ENCODE data around the gene RASGRP3. TPM values are rescaled to one million over a fixed set of nuclear protein-coding genes. Genes with fewer than 3 reads are reported as not detected.
"Not testable (repeated sequence)": the region's sequence is repeated elsewhere in the genome, so short reads cannot be mapped to it uniquely, and the experiment has no call there.

The RASGRP3 gene, protein sequence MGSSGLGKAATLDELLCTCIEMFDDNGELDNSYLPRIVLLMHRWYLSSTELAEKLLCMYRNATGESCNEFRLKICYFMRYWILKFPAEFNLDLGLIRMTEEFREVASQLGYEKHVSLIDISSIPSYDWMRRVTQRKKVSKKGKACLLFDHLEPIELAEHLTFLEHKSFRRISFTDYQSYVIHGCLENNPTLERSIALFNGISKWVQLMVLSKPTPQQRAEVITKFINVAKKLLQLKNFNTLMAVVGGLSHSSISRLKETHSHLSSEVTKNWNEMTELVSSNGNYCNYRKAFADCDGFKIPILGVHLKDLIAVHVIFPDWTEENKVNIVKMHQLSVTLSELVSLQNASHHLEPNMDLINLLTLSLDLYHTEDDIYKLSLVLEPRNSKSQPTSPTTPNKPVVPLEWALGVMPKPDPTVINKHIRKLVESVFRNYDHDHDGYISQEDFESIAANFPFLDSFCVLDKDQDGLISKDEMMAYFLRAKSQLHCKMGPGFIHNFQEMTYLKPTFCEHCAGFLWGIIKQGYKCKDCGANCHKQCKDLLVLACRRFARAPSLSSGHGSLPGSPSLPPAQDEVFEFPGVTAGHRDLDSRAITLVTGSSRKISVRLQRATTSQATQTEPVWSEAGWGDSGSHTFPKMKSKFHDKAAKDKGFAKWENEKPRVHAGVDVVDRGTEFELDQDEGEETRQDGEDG
- total RNA-seq, result 5.2 and 7.1 TPM in 2 replicates

DNA sequence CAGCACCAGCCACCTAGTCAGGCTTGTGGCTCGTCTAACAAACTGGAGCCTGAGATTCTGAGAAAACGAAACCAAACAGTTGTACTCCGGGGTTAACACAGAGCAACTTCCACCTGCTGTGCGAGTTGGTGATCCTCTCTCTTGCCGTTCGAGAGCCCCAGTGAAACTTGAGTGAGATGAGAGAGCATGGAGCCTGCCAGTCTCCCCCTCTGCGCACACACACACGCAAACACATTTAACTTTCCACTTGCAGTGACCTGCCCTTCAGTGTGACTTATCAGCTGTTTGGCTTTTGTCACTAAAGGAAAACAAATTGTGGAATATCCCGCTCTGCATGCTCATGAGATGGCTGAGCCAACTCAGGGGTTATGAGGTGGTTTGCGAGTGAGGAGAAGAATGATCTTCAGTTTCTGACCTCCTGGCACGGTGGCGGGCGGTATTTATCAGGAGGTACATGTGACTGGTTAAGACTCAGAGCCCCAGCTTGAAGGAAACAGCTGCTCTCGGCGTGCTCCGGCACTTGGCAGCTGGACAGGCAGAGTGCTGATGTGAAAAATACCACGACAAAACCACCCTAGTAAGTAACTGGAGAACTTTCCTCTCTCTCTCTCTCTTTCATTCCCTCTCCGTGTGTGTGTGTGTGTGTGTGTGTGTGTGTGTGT is at the start of gene RASGRP3:
Gene RASGRP3 (plus strand): TSS at position 519 of the 662 bp plus-strand sequence. CDS start 38,488 bp downstream, outside the sequence.
- intact Hi-C loops (cut with micrococcal nuclease), result loop anchor here (1.0 to 10.0 kb wide), 7 partner anchors 21 to 1284 kb away; partner anchors contain the start of genes FAM98A and TTC27

DNA sequence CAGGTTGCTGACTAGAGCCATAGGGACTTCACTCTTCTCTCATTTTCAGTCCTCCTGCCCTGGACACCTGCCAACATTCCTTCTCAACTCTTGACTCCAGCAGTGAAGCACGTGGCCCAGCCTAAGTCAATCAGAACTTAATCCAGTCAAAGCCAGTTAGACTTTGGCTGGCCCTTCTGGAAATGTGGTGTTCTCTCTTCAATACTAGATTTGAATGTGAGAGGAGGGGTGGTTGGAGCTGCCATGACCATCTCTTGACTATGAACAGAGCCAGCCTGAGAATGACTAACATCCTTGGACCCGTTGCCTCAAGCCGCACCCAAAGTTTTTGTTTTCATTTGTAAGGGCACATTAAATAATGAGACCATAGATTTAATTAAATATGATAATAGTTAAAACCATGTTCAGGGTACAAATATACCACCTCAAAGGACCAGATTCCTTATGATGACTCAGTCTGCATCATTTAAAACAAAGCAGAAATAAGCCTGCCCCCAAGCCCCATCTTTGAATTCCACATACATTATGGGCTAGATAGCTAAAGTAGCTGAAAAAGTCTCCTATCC is 49.7 kb upstream of the RASGRP3 start:
- intact Hi-C loops (cut with micrococcal nuclease), result no loop called here

- intact Hi-C loops (cut with micrococcal nuclease), result no loop called here
These were observed 46.4 kb upstream of the RASGRP3 start for GRCh38 chr2:33430077-33430476.

DNA sequence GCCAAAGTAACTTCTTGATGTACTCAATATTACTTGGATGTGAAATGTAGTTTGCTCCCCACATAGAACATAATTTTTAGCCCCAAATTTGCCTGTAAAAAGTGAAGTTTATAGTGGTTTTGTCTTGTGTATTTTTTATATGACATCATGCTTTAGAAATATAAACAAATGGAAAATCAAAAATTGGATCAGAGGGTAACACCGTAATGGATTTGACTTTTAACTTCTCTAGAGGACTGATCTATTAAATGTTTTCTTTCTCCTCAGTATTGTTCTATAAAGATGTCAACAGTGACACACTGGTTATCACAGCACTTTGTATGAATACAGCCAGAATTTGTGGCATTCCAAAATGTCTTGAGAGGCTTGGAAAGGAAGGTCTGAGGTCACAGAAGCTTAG is 45.6 kb upstream of the RASGRP3 start:
- intact Hi-C loops (cut with micrococcal nuclease), result no loop called here

GRCh38 chr2:33432871-33433270 is 43.6 kb upstream of the RASGRP3 start:
- intact Hi-C loops (cut with micrococcal nuclease), result no loop called here

GRCh38 chr2:33433279-33434235 is 42.9 kb upstream of the RASGRP3 start:
- intact Hi-C loops (cut with micrococcal nuclease), result no loop called here

GRCh38 chr2:33435518-33435917 is 40.9 kb upstream of the RASGRP3 start:
- intact Hi-C loops (cut with micrococcal nuclease), result no loop called here

DNA sequence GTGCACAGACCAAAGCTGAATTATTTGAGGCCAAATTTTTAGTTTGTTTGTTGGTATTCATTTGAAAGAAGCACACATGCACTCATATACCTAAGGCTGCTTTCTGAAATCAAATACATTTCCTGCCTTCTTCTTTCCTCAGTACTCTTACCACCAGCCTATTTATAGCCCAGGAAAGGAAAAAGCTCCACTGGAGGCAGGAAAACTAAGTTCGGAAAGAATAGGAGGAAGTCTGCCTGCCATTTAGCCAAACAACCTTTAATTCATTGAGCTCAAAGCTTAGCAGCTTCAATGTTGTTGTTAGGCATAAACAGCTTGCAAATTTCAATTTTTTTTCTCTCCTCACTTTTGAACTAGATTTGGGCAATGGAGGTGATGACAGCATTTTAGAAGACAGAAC is 40.4 kb upstream of the RASGRP3 start:
- intact Hi-C loops (cut with micrococcal nuclease), result no loop called here

- intact Hi-C loops (cut with micrococcal nuclease), result no loop called here
These were observed 39.2 kb upstream of the RASGRP3 start for GRCh38 chr2:33437297-33437696.

DNA sequence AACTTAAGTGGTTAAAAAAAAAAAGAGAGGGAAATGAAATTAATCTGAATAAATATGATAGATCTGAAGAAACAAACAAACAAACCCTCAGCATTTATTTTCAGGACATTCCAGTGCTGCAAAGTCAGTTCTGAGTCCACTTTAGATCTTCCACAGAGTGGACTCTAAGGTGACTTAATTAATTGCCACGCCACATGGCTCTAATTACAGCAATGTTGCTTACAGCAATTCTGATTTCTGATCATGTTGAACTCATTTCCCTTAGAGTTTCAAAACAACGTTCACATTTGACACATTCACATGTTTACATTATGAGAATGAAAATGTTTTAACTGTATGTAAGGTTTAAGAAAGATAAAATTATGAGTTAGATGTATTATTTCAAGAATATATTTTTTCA is 38.6 kb upstream of the RASGRP3 start:
- intact Hi-C loops (cut with micrococcal nuclease), result no loop called here

DNA sequence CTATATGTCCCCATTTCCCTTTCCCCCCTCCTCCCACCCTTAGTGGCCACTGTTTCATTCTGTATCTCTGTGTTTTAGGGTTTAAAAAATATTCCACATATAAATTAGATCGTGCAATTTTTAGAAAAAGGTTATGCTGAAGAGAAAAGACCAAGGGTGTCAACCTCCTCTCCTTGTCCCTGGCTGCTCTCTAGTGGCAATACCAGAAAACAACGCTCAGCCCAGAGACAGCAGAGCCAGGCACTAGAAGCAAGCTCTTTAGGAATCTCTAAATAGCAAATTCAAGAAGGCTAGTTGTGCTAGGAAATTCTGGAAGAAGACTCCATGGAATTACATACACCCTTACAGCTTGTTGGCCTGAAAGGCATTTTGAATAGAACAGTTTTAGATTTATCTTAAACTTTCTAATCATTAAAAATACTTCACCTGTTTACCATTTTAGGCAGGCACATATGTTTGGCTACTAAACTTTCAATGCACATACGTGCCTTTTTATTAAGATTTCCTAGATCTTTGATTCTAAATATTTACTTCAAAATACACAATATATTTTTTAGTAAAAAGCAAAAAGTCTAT is 35.1 kb upstream of the RASGRP3 start:
- intact Hi-C loops (cut with micrococcal nuclease), result no loop called here

- intact Hi-C loops (cut with micrococcal nuclease), result not testable (repeated sequence)
These were observed 34.4 kb upstream of the RASGRP3 start for GRCh38 chr2:33442052-33442451.

GRCh38 chr2:33442528-33443079 is 33.8 kb upstream of the RASGRP3 start:
- intact Hi-C loops (cut with micrococcal nuclease), result no loop called here

DNA sequence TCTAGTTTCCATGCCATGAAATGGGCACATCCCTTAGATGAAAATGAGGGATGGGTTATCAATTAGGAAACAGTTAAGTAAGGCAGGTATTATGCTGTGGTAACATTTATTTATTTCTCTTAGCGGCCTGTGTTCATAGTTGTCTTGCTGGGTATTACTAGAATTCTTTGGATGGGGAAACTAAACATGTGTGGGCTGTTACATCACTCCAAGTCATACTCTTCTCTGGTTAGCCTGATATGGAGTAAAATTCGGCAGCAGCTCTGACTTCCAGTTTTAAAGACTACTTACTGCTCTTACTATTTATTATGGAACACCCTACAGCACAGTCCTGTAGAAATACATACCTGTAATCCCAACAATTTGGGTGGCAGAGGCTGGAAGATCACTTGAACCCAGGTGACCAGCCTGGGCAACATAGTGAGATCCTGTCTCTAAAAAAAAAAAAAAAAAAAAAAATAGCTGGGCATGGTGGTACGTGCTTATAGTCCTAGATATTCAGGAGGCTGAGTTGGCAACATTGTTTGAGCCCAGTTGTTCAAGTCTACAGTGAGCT is 33.1 kb upstream of the RASGRP3 start:
- intact Hi-C loops (cut with micrococcal nuclease), result no loop called here

DNA sequence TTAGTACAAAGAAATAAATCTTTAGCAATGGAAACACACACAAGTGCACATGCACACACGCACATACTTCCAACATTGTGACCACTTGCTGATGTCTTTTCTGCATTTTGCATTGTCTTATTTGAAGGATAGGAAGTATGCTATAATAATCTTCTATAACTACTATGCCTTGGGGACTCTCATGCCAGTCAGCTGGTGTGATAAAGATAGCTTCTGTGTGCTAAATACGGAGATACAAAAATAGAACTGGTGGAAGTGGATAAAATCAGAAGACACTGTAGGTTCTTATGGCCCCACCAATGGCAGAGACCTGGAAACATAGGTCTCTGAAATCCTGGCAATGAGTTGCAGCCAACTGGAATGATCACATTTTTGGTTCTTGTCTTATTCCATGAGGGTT is 31.5 kb upstream of the RASGRP3 start:
- intact Hi-C loops (cut with micrococcal nuclease), result no loop called here

DNA sequence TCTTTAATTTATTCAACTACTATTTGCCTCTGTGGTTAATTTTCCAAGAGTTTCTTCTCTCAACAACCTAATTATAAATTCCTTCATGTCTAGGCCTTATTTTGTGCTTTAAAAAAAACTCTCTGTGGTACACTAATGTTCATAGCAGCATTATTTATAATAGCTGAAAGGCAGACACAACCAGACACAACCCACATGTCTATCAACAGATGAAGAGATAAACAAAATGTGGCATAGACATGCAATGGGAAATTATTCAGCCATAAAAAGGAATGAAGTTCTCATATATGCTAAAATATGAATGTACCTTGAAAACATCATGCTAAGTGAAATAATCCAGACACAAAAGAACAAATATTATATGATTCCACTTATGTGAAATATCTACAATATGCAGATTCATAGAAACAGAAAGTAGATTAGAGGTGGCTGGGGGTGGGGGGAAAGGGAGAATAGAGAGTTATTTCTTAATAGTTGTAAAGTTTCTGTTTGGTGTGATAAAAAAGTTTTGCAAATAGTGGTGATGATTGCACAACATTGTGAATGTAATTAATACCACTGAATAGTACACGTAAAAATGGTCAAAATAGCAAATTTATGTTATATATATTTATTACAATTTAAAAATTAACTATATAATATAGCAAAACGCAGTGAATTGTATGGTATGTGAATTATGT is 28.1 kb upstream of the RASGRP3 start:
- intact Hi-C loops (cut with micrococcal nuclease), result no loop called here

- intact Hi-C loops (cut with micrococcal nuclease), result no loop called here
These were observed 25.2 kb upstream of the RASGRP3 start for GRCh38 chr2:33451214-33451613.

- intact Hi-C loops (cut with micrococcal nuclease), result no loop called here
These were observed 24.6 kb upstream of the RASGRP3 start for GRCh38 chr2:33451825-33452224.

DNA sequence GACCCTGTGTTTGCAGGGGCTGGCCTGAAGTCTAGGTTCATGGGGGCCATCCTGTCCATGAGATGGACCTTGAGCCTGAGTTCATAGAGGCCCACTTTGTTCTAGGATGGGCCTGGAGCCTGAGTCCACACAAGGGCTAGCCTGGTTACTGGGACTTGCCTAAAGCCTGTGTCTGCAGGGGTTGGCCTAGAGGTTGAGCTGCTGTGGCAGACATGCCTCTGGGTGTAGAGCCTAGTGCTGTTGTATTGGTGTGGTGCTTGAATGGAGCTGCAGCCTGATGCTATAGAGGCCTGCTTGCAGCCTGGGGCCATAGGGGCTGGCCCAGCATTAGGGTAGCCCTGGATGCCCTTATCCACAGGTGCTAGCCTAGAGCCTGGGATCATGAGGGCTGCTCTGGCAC is 23.9 kb upstream of the RASGRP3 start:
- intact Hi-C loops (cut with micrococcal nuclease), result no loop called here

Measured in T-helper 2 cell treated with Interferon-gamma antibody and Interleukin-4, amounts not matched to agents 100 ng/mL and 5 ng/mL, for 36 hours (primary cell).